ENCODE measurements around the gene PLK1.

DNA sequence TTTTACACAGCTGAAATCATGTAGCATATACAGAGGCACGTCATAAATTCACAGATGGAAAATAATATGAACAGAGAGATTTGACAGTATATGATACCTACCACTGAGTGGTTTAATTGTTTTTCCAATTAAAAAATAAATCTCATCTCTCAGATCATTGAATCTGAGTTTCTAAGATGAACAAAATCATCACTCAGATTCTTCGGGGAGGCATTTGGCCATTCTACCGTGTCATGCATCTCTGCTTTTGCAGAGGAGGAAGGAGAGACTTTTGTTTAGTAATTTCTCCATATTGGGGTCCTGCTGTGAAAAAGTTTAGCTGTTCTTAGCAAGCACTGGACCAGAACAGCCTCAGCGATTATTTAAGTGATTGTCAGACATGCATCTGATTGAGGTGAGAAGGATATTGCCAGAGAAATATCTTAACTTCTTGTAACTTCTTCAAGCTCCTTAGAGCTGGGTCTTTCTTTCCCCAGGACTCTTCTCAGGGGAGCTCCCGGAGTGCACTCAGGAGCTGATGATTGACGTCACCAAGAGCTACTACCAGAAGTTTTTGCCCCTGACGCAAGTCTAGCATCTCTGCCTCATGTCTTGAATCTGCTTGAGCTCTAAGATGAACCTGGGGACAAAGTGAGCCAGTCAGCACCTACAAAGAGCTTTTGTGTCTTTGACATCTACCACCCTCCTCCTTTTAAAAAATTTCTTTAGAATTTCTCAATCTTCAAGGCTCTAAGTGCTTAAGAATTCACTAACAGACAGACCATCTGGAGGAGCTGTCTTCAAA lies 11.9 kb upstream of the PLK1 start:
- TF ChIP-seq CTCF (IDR thresholded peaks at IDR 0.05) = no peak
- TF ChIP-seq POLR2A (IDR thresholded peaks at IDR 0.05) = no peak

Measured in vagina (tissue), 2 donors.